IMR-90 (cell line): ENCODE data around the gene TSPEAR.

Experiments
- BHLHE40 ChIP-seq: fragments of 150-350 bp; IDR thresholded peaks from 2 replicates; pipeline ENCODE4 v1.6.1; 2016; ENCODE audit warnings: mild to moderate bottlenecking, low read depth, low read length
- CEBPB ChIP-seq: IDR thresholded peaks from 2 replicates; pipeline ENCODE4 v1.6.1; 2012; ENCODE audit warnings: low read depth, low read length, improper control_type of control experiment
- CTCF ChIP-seq: conservative IDR thresholded peaks from 2 replicates; pipeline ENCODE4 v1.5.1; 2012; ENCODE audit warnings: mild to moderate bottlenecking, low read depth, low read length, improper control_type of control experiment
- ELK1 ChIP-seq: fragments of 150-350 bp; IDR thresholded peaks from 2 replicates; pipeline ENCODE4 v1.6.1; 2016; ENCODE audit warnings: low read depth, mild to moderate bottlenecking, low read length, moderate library complexity, borderline replicate concordance
- FOS ChIP-seq: fragments of 150-350 bp; IDR thresholded peaks from 2 replicates; pipeline ENCODE4 v1.6.1; 2016; ENCODE audit warnings: low read depth, low read length
- MAFK ChIP-seq: IDR thresholded peaks from 2 replicates; pipeline ENCODE4 v1.6.1; 2012; ENCODE audit warnings: low read depth, low read length, improper control_type of control experiment
- MXI1 ChIP-seq: IDR thresholded peaks from 2 replicates; pipeline ENCODE4 v1.6.1; 2012; ENCODE audit warnings: low read depth, mild to moderate bottlenecking, low read length, moderate library complexity, borderline replicate concordance
- POLR2A ChIP-seq: IDR thresholded peaks from 2 replicates; pipeline ENCODE4 v1.6.1; 2012; ENCODE audit warnings: mild to moderate bottlenecking, low read depth, low read length
- RAD21 ChIP-seq: IDR thresholded peaks from 2 replicates; pipeline ENCODE4 v1.6.1; 2012; ENCODE audit warnings: low read length, improper control_type of control experiment
- RCOR1 ChIP-seq: IDR thresholded peaks from 2 replicates; pipeline ENCODE4 v1.6.1; 2012; ENCODE audit warnings: mild to moderate bottlenecking, low read length, improper control_type of control experiment; ENCODE audit not compliant: insufficient replicate concordance
- RFX5 ChIP-seq: IDR thresholded peaks from 2 replicates; pipeline ENCODE4 v1.8.0; 2012; ENCODE audit warnings: low read depth, mild to moderate bottlenecking, low read length, moderate library complexity
- USF2 ChIP-seq: fragments of 150-350 bp; IDR thresholded peaks from 2 replicates; pipeline ENCODE4 v1.6.1; 2017; ENCODE audit warnings: mild to moderate bottlenecking, antibody characterized with exemption, low read length, low read depth

- no peak for TF ChIP-seq CTCF
- no peak for TF ChIP-seq POLR2A
- no peak for TF ChIP-seq USF2
- no peak for TF ChIP-seq CEBPB
- no peak for TF ChIP-seq BHLHE40
- no peak for TF ChIP-seq RAD21
- no peak for TF ChIP-seq MAFK
- no peak for TF ChIP-seq RCOR1
- TF ChIP-seq RFX5: no peak
- TF ChIP-seq MXI1: no peak
- TF ChIP-seq ELK1: no peak
- TF ChIP-seq FOS: no peak
These were observed 531 bp downstream of the TSPEAR start for GRCh38 chr21:44710756-44711326.
